Memory B cell (primary cell): Measurements from ENCODE around the gene BSND.

ENCODE experiments used
- ATAC-seq: fragments of 150-1000 bp; cut with Tn5 transposase; 2 replicates; pipeline ENCODE4 v1.10.0; 2021; ENCODE audit warnings: low read depth, mild to moderate bottlenecking, moderate library complexity
- DNase-seq, 2 donors: peaks; one replicate each; pipeline ENCODE4 v3.0.0; 2022; ENCODE audit warnings: low spot score in 2 of 2
- H3K27ac Mint-ChIP-seq: one replicate; pipeline ENCODE4 v1.8.0; 2022; ENCODE audit warnings: mild to moderate bottlenecking, moderate library complexity, mixed read lengths
- H3K27me3 Mint-ChIP-seq: one replicate; pipeline ENCODE4 v1.8.0; 2022; ENCODE audit warnings: mixed read lengths
- H3K36me3 Mint-ChIP-seq: one replicate; pipeline ENCODE4 v1.8.0; 2022; ENCODE audit warnings: mild to moderate bottlenecking, mixed read lengths
- H3K4me1 Mint-ChIP-seq: one replicate; pipeline ENCODE4 v1.8.0; 2022; ENCODE audit warnings: mixed read lengths
- H3K4me3 Mint-ChIP-seq: one replicate; pipeline ENCODE4 v1.8.0; 2022; ENCODE audit warnings: mild to moderate bottlenecking, moderate library complexity, mixed read lengths
- H3K9me3 Mint-ChIP-seq: one replicate; pipeline ENCODE4 v1.8.0; 2022; ENCODE audit warnings: mixed read lengths

BSND gene

DNA sequence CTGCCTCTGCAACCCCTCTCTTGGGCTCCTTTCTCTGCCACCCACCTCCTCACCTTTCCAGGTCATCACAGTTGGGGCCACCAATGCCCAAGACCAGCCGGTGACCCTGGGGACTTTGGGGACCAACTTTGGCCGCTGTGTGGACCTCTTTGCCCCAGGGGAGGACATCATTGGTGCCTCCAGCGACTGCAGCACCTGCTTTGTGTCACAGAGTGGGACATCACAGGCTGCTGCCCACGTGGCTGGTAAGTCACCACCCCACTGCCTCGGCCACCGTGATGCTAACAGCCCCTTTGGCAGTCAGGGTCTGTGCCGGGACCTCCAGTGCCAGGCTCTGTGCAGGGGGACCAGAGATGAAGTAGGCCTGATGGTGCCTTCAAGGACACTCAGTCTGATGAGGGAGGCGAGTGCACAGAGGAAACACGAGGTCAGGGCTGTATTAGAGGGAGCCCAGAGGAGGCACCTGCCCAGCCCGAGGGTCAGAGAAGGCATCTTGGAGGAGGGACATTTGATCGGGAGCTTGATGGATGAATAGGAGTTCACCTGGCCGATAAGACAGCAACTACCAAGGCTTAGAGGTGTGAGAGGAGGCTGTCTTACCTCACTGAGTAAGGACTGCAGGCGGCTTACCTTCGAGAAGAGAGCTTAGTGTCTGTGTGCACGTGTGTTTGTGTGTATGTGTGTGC lies 58.7 kb downstream of the BSND start:
- H3K9me3 Mint-ChIP-seq: no peaks in the 10 kb centered on the region
- DNase-seq: no peak
- H3K4me1 Mint-ChIP-seq: no peaks in the 10 kb centered on the region
- no peaks in the 10 kb centered on the region for H3K36me3 Mint-ChIP-seq
- H3K27ac Mint-ChIP-seq: no peak overlapping the region
- ATAC-seq: no peak
- no peak overlapping the region for H3K4me3 Mint-ChIP-seq
- peaks cover 2% of the 10 kb centered on the region for H3K27me3 Mint-ChIP-seq

- Mint-ChIP-seq H3K4me3 (no peak overlapping the region), H3K27ac (no peak overlapping the region), H3K4me1 (no peaks in the 10 kb centered on the region)
Observed at GRCh38 chr1:55057956-55058298, 59.2 kb downstream of the BSND start.

DNA sequence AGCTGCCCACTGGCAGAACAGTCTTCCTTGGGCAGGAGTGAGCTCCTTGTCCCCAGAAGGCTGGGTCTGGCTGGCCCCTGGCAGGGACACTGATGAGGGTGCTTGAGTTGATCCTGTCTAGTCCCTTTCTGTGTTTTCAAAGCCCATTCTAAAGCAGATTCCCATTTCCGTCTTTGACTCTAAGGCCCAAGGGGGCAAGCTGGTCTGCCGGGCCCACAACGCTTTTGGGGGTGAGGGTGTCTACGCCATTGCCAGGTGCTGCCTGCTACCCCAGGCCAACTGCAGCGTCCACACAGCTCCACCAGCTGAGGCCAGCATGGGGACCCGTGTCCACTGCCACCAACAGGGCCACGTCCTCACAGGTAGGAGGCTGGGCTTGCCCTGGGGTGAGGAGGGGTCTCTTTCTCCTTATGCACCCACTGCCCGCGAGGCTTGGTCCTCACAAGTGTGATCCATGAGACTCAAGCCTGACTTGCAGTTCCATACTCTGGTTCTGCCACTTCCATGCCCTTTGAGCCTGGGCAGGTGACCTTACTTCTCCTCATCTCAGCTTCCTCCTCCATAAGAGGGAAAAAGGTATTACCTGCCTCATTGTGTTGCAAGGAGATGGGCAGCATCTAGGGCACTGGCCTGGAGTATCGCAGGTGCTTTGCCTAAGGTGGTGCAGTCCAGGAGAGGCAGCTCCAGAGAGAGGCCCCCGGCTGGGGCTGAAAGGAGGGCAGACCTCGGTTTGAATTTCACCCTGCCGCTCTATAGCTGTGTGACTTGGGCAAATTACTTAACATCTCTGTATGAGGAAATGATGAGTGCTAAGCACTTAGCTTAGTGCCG lies 60.8 kb downstream of the BSND start:
- no peaks in the 10 kb centered on the region for H3K9me3 Mint-ChIP-seq
- no peak overlapping the region for H3K27ac Mint-ChIP-seq
- H3K36me3 Mint-ChIP-seq: no peaks in the 10 kb centered on the region
- H3K27me3 Mint-ChIP-seq: peaks cover 2% of the 10 kb centered on the region
- ATAC-seq (no peak), DNase-seq (no peak)
- no peaks in the 10 kb centered on the region for H3K4me1 Mint-ChIP-seq
- no peak overlapping the region for H3K4me3 Mint-ChIP-seq

More at GRCh38 chr1:55057956-55058298, 59.2 kb downstream of the BSND start:
- ATAC-seq (no peak), DNase-seq (no peak)
- Mint-ChIP-seq H3K27me3 (peaks cover 2% of the 10 kb centered on the region), H3K36me3 (no peaks in the 10 kb centered on the region), H3K9me3 (no peaks in the 10 kb centered on the region)

DNA sequence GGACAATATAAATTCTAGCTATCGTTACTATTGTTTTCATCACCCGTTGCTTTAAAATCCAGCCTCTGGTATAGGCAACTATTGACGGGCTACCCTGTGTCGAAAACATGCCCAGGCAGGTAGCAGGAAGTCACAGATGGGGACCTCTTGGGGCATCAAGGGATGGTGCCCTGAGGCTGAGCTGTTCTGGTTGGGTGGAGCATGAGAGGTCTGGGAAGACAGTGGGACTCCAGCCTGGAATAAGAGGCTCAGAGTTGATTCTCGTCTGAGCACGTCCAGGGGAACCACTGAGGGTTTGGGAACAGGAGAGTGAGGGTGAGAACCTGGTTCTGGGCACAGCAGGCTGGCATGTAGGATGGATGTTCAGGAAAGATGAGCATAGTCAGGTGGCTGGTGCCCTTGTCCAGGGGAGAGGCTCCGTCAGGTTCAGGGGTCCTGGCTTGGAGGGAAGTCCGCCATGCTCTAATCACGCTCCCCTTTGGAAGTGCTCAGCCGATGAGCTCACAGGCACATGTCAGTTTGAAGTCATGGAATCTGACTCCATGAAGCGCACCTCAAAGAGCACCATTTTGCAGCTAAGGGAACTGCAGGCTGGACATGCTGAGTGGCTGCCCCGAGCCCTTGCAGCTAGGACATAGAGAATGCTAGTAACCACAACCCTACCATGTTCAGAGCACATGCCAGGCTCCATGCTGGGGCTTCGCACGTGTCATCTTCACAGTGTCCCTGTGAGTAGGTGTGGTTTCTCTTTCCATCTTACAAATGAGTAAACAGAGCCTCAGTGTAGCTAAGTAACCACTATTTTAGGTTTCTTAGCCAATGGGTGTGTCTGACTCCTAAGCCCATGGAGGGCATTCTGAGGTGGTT lies 61.6 kb downstream of the BSND start:
- Mint-ChIP-seq H3K27me3 (peaks cover 2% of the 10 kb centered on the region), H3K4me3 (no peak overlapping the region), H3K9me3 (no peaks in the 10 kb centered on the region), H3K27ac (no peak overlapping the region), H3K4me1 (peaks cover 4% of the 10 kb centered on the region), H3K36me3 (no peaks in the 10 kb centered on the region)
- ATAC-seq: no peak
- DNase-seq: no peak

DNA sequence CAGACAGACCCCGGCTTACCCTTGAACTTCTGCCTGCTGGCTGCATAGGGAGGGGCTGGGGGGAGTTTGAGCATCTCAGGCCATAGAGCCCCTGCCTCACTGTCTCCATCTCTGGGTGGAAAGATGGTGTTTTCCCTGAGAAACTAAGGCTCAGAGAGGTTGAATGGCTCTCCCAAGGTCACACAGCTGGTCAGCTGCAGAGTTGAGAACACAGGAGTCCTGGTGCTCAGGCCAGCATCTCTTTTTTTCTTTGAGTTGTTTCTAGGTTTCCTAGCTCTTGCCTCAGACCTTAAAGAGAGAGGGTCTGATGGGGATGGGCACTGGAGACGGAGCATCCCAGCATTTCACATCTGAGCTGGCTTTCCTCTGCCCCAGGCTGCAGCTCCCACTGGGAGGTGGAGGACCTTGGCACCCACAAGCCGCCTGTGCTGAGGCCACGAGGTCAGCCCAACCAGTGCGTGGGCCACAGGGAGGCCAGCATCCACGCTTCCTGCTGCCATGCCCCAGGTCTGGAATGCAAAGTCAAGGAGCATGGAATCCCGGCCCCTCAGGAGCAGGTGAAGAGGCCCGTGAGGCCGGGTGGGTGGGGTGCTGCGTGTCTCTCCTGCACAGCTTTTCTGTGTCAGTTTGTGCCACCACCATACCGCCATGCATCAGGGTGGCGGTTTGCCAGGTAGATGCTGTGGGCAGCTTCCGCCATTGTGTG lies 62.4 kb downstream of the BSND start:
- Mint-ChIP-seq H3K36me3 (no peaks in the 10 kb centered on the region), H3K27ac (no peak overlapping the region), H3K4me3 (no peak overlapping the region), H3K27me3 (peaks cover 2% of the 10 kb centered on the region), H3K9me3 (no peaks in the 10 kb centered on the region), H3K4me1 (peaks cover 4% of the 10 kb centered on the region)
- no peak for ATAC-seq
- DNase-seq: no peak
